A549 (cell line): ENCODE measurements around the gene OPA1.

Experiments
- CEBPB ChIP-seq, 2 experiments: fragments of >200 bp in 1 of 2; sonication (Bioruptor Twin) in 1 of 2; formaldehyde crosslinking in 1 of 2; IDR thresholded peaks; 2 replicates each; pipeline ENCODE4 v1.6.1; 2012 to 2016
- E2F6 ChIP-seq: IDR thresholded peaks from 2 replicates; pipeline ENCODE4 v1.6.1; 2012; ENCODE audit warnings: low read depth, borderline replicate concordance
- MAZ ChIP-seq: fragments of 150-350 bp; IDR thresholded peaks from 2 replicates; pipeline ENCODE4 v1.6.1; 2014; ENCODE audit warnings: antibody characterized with exemption, low read depth, low read length, borderline replicate concordance
- SMC3 ChIP-seq: fragments of >200 bp; sonication (Bioruptor Twin); formaldehyde crosslinking; IDR thresholded peaks from 3 replicates; pipeline ENCODE4 v1.6.1; 2018; ENCODE audit warnings: inconsistent platforms

- TF ChIP-seq E2F6 = no peak
- TF ChIP-seq CEBPB (IDR thresholded peaks at IDR 0.05) = no peak
- no peak for TF ChIP-seq MAZ
- TF ChIP-seq SMC3 = no peak
Observed at GRCh38 chr3:193716150-193716549, 123.1 kb downstream of the OPA1 start.
